Osteoblast (primary cell): ENCODE measurements around the gene ZNF778. TPM values are rescaled to one million over a fixed set of nuclear protein-coding genes. Genes with fewer than 3 reads are reported as not detected.

Experiments used
- DNase-seq: peaks from one replicate; pipeline ENCODE4 v3.0.0; 2011; ENCODE audit warnings: low spot score, mixed read lengths; ENCODE audit not compliant: insufficient read length; ENCODE audit errors: missing footprints
- H2AFZ ChIP-seq: 2 replicates; pipeline ENCODE4 v1.6.0; 2011; ENCODE audit warnings: mild to moderate bottlenecking, low read length
- H3K27ac ChIP-seq: 2 replicates; pipeline ENCODE4 v1.5.1; 2011; ENCODE audit warnings: mild to moderate bottlenecking, low read depth, low read length, moderate library complexity
- H3K27me3 ChIP-seq: 2 replicates; pipeline ENCODE4 v1.6.0; 2012; ENCODE audit warnings: mild to moderate bottlenecking, control low read depth, inconsistent platforms, low read length, moderate library complexity; ENCODE audit not compliant: insufficient read depth
- H3K36me3 ChIP-seq: 2 replicates; pipeline ENCODE4 v1.5.1; 2011; ENCODE audit warnings: mild to moderate bottlenecking, low read length, control low read depth, moderate library complexity; ENCODE audit not compliant: insufficient read depth
- H3K4me1 ChIP-seq: 2 replicates; pipeline ENCODE4 v1.5.1; 2011; ENCODE audit warnings: mild to moderate bottlenecking, low read length, control low read depth, moderate library complexity; ENCODE audit not compliant: insufficient read depth
- H3K4me2 ChIP-seq: 2 replicates; pipeline ENCODE4 v1.6.0; 2011; ENCODE audit warnings: mild to moderate bottlenecking, low read length; ENCODE audit not compliant: insufficient read depth
- H3K4me3 ChIP-seq: fragments of 200-600 bp; sonication (generic); 3 replicates; pipeline ENCODE4 v1.5.1; 2012; ENCODE audit warnings: mild to moderate bottlenecking, low read length, inconsistent platforms; ENCODE audit not compliant: insufficient read depth
- H3K79me2 ChIP-seq: 2 replicates; pipeline ENCODE4 v1.6.0; 2012; ENCODE audit warnings: mild to moderate bottlenecking, low read length, control low read depth, inconsistent platforms; ENCODE audit not compliant: insufficient read depth
- H3K9me3 ChIP-seq: 2 replicates; pipeline ENCODE4 v1.5.1; 2011; ENCODE audit warnings: low read depth, low read length, control low read depth
- H4K20me1 ChIP-seq: 2 replicates; pipeline ENCODE4 v1.6.0; 2012; ENCODE audit warnings: mild to moderate bottlenecking, low read length, control low read depth; ENCODE audit not compliant: insufficient read depth
- total RNA-seq: library from RNA; depleted of rRNA; stranded (reverse); fragments of >200 nt; gene quantifications from 2 replicates; pipeline ENCODE4 v1.2.3, GENCODE V29; 2012
- TF ChIP-seq, protein P1 (sequence below): IDR thresholded peaks from 2 replicates; pipeline ENCODE4 v1.5.1; 2011; ENCODE audit warnings: mild to moderate bottlenecking, low read depth, low read length, moderate library complexity; ENCODE audit errors: extremely low read depth

ZNF778 gene
- total RNA-seq, 1 donor, result 8.7 TPM

DNA sequence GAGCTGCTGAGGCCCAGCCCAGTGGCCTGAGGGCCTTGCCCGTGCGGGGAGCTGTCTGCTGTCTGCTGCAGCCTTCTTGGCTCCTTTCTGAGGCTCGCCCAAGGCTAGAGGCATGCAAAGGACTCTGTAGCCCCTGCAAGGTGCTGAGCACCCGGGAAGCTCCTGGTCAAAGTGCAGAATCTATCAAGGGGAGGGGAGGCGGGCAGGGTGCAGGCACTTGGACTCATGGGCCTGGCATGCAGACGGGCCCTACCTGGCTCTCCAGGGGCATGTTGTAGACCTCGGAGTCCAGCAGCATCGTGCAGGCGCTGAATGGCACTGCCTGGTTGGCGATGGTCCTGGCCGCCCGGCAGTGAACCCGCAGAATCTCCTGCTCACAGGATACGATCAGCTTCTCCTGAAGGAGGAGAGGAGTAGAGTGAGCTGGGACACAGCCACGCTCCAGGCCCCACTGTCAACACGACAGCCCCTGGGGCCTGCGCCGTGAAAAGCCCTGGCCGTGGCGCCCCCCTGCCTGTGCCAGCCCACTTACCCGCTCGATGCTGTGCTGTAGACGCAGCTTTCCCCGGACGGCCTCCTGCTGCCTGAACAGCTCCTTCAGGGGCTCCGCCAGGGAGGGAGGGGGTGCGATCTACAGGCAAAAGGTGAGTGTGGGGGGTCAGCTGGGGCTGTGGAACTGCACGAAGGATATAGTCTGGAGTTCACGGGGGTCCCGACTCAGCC lies 57.2 kb downstream of the ZNF778 start:
- TF ChIP-seq, protein P1, sequence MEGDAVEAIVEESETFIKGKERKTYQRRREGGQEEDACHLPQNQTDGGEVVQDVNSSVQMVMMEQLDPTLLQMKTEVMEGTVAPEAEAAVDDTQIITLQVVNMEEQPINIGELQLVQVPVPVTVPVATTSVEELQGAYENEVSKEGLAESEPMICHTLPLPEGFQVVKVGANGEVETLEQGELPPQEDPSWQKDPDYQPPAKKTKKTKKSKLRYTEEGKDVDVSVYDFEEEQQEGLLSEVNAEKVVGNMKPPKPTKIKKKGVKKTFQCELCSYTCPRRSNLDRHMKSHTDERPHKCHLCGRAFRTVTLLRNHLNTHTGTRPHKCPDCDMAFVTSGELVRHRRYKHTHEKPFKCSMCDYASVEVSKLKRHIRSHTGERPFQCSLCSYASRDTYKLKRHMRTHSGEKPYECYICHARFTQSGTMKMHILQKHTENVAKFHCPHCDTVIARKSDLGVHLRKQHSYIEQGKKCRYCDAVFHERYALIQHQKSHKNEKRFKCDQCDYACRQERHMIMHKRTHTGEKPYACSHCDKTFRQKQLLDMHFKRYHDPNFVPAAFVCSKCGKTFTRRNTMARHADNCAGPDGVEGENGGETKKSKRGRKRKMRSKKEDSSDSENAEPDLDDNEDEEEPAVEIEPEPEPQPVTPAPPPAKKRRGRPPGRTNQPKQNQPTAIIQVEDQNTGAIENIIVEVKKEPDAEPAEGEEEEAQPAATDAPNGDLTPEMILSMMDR, result no peak
- H3K79me2 ChIP-seq, result peaks cover 74% of the 10 kb centered on the region

DNA sequence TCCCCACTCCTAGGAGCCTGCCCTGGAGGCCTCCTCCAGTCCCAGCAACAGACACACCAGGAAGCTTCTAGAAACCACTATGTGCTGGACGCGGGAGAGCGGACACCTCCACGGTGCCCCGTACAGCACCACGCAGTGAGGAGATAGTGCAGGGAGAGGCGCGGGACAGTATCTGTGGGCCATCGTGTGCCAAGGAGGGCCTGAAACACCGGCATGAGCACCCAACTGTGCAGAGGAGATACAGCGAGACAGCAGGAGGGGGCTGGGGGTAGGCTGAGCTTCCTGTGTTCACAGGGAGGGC lies 57.7 kb downstream of the ZNF778 start:
- no peak overlapping the region for H3K4me3 ChIP-seq
- H2AFZ ChIP-seq, result no peak overlapping the region
- no peaks in the 10 kb centered on the region for H3K27me3 ChIP-seq
- peaks cover 19% of the 10 kb centered on the region for H4K20me1 ChIP-seq
- TF ChIP-seq, protein P1, result no peak
- H3K79me2 ChIP-seq, result peaks cover 70% of the 10 kb centered on the region
- no peak for DNase-seq
- H3K4me1 ChIP-seq, result no peaks in the 10 kb centered on the region
- no peak overlapping the region for H3K27ac ChIP-seq
- H3K36me3 ChIP-seq, result peaks cover 48% of the 10 kb centered on the region
- no peaks in the 10 kb centered on the region for H3K9me3 ChIP-seq
- no peak overlapping the region for H3K4me2 ChIP-seq

More for the DNA sequence above, 57.2 kb downstream of the ZNF778 start:
- Histone ChIP-seq H2AFZ (no peak overlapping the region), H3K9me3 (no peaks in the 10 kb centered on the region), H3K27ac (no peak overlapping the region), H3K27me3 (no peaks in the 10 kb centered on the region), H3K4me1 (peaks cover 4% of the 10 kb centered on the region), H4K20me1 (peaks cover 24% of the 10 kb centered on the region), H3K4me2 (no peak overlapping the region), H3K36me3 (peaks cover 53% of the 10 kb centered on the region), H3K4me3 (no peak overlapping the region)
- DNase-seq, result no peak

DNA sequence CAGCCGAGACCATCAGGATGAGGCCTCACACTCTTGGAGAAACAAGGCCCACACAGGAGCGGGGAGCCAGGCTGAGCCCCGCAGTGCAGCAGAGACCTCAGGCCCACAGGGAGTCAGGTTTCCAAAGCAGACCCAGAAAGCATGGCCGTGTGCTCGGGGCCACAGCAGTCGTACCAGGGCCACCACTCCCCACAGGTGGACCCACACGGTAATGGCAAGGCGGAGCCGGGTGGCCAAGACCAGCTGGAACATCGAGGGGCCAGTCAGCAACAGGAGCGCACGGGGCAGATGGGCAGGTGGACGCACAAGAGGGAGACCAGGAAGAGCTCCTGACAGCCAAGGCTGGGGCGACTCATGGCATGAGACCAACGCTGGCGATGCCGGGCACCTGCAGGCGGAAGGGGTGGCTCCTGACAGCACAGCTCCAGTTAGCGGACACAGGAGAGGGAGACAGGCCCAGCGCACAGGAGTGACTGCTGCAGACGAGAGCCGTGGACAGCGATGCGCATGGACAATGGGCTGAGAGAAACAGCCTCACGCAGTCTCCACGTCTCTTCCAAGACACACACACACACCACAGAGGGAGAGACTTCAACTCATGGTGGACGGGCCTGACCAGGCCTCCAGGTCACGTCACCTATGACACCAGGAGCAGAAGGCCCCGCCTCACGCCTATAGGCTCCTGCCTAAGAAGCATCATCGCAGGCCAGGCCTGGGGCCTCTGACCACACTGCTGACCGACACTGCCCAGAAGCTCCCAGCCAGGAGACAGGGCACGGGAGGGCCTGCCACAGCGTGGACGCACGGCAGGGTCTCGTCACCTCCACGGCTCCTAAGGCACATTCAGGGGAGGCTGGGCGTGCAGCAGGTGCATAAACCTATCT lies 58.6 kb downstream of the ZNF778 start:
- Histone ChIP-seq H3K36me3 (peaks cover 43% of the 10 kb centered on the region), H3K9me3 (no peaks in the 10 kb centered on the region), H4K20me1 (peaks cover 17% of the 10 kb centered on the region), H3K27me3 (no peaks in the 10 kb centered on the region), H3K4me2 (no peak overlapping the region), H3K4me3 (no peak overlapping the region), H3K4me1 (no peaks in the 10 kb centered on the region), H3K27ac (no peak overlapping the region), H3K79me2 (peaks cover 62% of the 10 kb centered on the region), H2AFZ (no peak overlapping the region)
- TF ChIP-seq, protein P1, result no peak
- no peak for DNase-seq

DNA sequence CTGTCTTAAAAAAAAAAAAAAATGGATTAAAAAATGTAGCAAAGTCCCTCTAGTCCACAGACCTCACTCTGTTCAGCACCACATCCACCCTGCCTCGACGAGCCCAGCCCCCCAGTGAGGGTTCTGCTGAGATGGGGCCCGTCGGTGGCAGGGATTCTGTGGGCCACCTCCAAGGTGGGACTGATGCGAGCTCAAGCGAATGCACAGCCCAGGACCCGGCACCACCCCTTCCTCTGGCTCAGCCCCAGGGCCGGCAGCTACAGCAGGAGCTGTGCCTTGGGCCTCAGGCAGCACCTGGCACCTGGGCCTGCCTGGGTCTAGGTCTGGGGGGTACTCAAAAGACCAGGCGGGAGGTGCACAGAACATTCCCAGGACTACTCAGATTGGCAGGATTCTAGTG lies 59.5 kb downstream of the ZNF778 start:
- Histone ChIP-seq H3K27me3 (no peaks in the 10 kb centered on the region), H2AFZ (no peak overlapping the region), H4K20me1 (peaks cover 14% of the 10 kb centered on the region), H3K4me3 (no peak overlapping the region), H3K79me2 (peaks cover 52% of the 10 kb centered on the region), H3K4me1 (no peaks in the 10 kb centered on the region), H3K27ac (no peak overlapping the region), H3K4me2 (no peak overlapping the region), H3K36me3 (peaks cover 43% of the 10 kb centered on the region), H3K9me3 (no peaks in the 10 kb centered on the region)
- no peak for DNase-seq
- TF ChIP-seq, protein P1, result no peak
